ENCODE results near the gene PNMA1.

DNA sequence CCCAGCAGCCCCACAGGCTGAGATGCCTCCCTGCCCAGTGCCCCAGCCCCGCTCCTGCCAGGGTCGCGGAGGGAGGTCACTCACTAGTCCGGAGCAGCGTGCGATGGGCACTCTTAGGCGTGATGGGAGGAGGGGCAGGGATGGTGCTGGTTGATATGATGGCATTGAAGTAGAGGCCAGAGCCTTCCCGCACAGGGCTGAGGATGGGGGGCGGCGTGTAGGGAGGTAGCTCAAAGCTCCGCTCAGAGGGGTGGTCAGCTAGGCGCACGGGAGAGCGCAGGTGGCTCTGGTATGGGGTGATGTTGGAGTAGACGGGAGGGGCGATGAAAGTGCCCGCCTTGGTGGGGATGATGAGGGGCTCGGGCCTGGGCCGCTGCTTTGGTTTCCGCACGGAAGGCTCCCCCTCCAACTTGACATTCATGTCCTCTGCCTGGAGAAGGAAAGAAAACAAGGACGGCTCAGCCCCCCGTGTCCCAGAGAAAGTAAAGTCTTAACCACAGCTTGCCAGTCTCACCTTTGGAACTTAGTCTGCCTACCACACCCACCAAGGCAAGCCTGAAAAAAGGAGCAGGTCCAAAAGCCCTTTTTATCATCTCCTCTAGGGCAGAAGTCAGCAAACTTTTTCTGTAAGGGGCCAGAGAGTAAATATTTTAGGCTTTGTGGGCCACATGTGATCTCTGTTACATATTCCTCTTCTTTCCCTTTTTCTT is 15.5 kb upstream of the PNMA1 start:
- TF ChIP-seq POLR2AphosphoS5 (IDR thresholded peaks at IDR 0.05) (no peak), POLR2A (IDR thresholded peaks at IDR 0.05) (no peak)
- TF ChIP-seq, protein P1, sequence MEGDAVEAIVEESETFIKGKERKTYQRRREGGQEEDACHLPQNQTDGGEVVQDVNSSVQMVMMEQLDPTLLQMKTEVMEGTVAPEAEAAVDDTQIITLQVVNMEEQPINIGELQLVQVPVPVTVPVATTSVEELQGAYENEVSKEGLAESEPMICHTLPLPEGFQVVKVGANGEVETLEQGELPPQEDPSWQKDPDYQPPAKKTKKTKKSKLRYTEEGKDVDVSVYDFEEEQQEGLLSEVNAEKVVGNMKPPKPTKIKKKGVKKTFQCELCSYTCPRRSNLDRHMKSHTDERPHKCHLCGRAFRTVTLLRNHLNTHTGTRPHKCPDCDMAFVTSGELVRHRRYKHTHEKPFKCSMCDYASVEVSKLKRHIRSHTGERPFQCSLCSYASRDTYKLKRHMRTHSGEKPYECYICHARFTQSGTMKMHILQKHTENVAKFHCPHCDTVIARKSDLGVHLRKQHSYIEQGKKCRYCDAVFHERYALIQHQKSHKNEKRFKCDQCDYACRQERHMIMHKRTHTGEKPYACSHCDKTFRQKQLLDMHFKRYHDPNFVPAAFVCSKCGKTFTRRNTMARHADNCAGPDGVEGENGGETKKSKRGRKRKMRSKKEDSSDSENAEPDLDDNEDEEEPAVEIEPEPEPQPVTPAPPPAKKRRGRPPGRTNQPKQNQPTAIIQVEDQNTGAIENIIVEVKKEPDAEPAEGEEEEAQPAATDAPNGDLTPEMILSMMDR (IDR thresholded peaks at IDR 0.05): no peak
